Immature natural killer cell (primary cell): ENCODE data around the gene C6orf136. TPM values are rescaled to one million over a fixed set of nuclear protein-coding genes. Genes with fewer than 3 reads are reported as not detected.
A peak's percentile ranks its signal among the peaks of the same experiment; 100 is the strongest.
"Not testable (repeated sequence)": the region's sequence is repeated elsewhere in the genome, so short reads cannot be mapped to it uniquely, and the experiment has no call there.

Experiments used
- DNase-seq, 3 donors: peaks; one replicate each; pipeline ENCODE4 v3.0.0; 2022; ENCODE audit warnings: mixed read lengths in 1 of 3
- H3K27ac Mint-ChIP-seq, 6 donors: one replicate each; pipeline ENCODE4 v1.8.0; 2020; ENCODE audit warnings: mixed read lengths in 6 of 6, mild to moderate bottlenecking in 5 of 6, inconsistent platforms in 4 of 6, moderate library complexity in 3 of 6
- H3K27me3 Mint-ChIP-seq, 3 donors: one replicate each; pipeline ENCODE4 v1.8.0; 2020 to 2021; ENCODE audit warnings: low read depth in 3 of 3, mild to moderate bottlenecking in 3 of 3, mixed read lengths in 3 of 3, moderate library complexity in 3 of 3, inconsistent platforms in 1 of 3
- H3K36me3 Mint-ChIP-seq, 3 donors: one replicate each; pipeline ENCODE4 v1.8.0; 2020; ENCODE audit warnings: mixed read lengths in 3 of 3, inconsistent platforms in 2 of 3, mild to moderate bottlenecking in 2 of 3
- H3K4me1 Mint-ChIP-seq, 2 donors: one replicate each; pipeline ENCODE4 v1.8.0; 2020; ENCODE audit warnings: inconsistent platforms in 2 of 2, mild to moderate bottlenecking in 2 of 2, mixed read lengths in 2 of 2, moderate library complexity in 1 of 2
- H3K4me3 Mint-ChIP-seq, 5 donors: one replicate each; pipeline ENCODE4 v1.8.0; 2020; ENCODE audit warnings: mild to moderate bottlenecking in 5 of 5, mixed read lengths in 5 of 5, inconsistent platforms in 3 of 5, moderate library complexity in 3 of 5
- H3K9me3 Mint-ChIP-seq, 6 donors: one replicate each; pipeline ENCODE4 v1.8.0; 2020; ENCODE audit warnings: mild to moderate bottlenecking in 6 of 6, mixed read lengths in 6 of 6, inconsistent platforms in 4 of 6, moderate library complexity in 3 of 6
- polyA plus RNA-seq, 3 donors: library from polyadenylated mRNA; unstranded; fragments of 300-500 nt; fragmentation: Illumina TruSeq; gene quantifications; one replicate each; pipeline ENCODE4 v1.2.3, GENCODE V29; 2021

The C6orf136 gene
- polyA plus RNA-seq, 3 donors from 2014 or later, result 4.3 to 16.5 (median 9.8) TPM

DNA sequence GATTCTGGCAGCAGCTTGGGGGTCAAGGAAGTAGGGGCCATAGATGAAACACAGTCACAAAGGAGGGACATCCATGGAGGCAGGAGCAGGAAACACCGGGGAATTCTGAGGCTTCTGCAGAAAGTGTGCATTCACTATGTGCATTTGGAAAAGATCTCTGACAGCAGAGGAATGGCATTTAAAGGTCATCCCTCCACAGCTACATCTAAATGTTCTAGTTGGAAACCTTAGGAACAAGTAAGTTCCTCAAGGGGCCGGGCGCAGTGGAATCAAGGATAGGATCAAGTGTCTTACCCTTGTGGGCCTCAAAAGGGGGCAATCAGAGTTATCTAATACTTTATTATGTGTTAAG, 8.8 kb downstream of the C6orf136 start:
- H3K27ac Mint-ChIP-seq, result peak overlapping the region in 2 of 6 donors; percentile 30 to 31

DNA sequence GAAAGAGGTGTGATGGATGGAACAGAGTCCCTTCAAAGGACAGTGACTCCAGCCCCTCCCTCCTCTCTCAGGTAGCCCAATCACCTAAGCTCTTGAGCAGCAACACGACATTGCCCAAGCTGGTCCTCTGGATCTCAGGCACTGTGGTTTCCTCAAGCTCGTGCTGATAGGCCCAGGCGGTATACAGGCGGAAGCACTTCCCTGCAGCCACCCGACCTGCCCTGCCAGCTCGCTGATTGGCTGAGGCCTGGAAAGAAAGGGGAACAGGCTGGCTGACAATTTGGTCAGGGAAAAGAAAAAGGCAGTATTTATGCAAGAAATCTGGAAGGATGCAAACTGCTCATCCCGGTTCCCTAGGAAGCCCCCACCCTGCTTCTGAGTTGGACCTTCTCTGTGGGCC, 9.6 kb downstream of the C6orf136 start:
- H3K9me3 Mint-ChIP-seq, result no peaks in the 10 kb centered on the region
- no peak overlapping the region for H3K4me3 Mint-ChIP-seq
- peaks cover 0 to 5% (median 0%) of the 10 kb centered on the region in 3 donors for H3K27me3 Mint-ChIP-seq
- no peaks in the 10 kb centered on the region for H3K4me1 Mint-ChIP-seq
- peaks cover 12 to 59% (median 39%) of the 10 kb centered on the region in 3 donors for H3K36me3 Mint-ChIP-seq
- DNase-seq, result no peak
- no peak overlapping the region for H3K27ac Mint-ChIP-seq

More for the DNA sequence above, 8.8 kb downstream of the C6orf136 start:
- H3K4me1 Mint-ChIP-seq, result no peaks in the 10 kb centered on the region
- H3K27me3 Mint-ChIP-seq, result peaks cover 0 to 5% (median 0%) of the 10 kb centered on the region in 3 donors
- H3K36me3 Mint-ChIP-seq, result peaks cover 16 to 56% (median 36%) of the 10 kb centered on the region in 3 donors
- H3K4me3 Mint-ChIP-seq, result no peak overlapping the region
- H3K9me3 Mint-ChIP-seq, result no peaks in the 10 kb centered on the region
- no peak for DNase-seq

DNA sequence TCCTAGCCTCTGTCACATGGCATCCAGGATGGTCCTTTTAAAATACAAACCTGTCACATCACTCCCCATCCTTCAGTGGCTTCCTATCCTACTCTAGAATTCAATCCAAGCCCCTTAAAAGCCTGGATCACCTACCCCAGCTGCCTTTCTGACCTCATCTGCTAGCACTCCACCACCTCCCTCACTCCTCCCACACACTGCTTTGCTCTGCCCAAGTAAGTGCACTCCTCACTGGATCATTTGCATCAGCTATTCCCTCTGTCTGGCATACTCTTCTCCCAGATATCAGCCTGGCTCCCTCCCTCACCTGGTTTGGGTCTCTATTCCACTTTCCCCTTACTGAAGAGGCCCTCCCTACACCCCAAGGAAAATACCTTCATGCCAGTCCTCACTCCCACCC, 10.5 kb downstream of the C6orf136 start:
- DNase-seq, result no peak
- Mint-ChIP-seq H3K9me3 (no peaks in the 10 kb centered on the region), H3K27me3 (peaks cover 0 to 5% (median 0%) of the 10 kb centered on the region in 3 donors), H3K4me1 (no peaks in the 10 kb centered on the region), H3K4me3 (no peak overlapping the region), H3K36me3 (peaks cover 17 to 68% (median 45%) of the 10 kb centered on the region in 3 donors), H3K27ac (peak overlapping the region in 2 of 6 donors; percentile 1 to 69)

DNA sequence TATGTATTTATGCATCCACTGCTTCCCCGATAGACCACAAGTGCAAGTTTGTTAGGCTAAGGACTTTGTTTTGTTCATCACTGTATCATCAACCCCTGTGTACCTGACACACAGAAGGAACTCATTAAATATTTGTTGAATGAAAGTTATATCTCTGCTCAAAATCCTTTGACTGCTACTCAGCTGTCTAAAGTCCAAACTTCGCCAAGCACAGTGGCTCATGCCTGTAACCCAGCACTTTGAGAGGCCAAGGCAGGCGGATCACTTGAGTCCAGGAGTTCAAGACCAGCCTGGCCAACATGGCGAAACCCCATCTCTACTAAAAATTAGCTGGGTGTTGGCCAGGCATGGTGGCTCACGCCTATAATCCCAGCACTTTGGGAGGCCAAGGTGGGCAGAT, 11.0 kb downstream of the C6orf136 start:
- peaks cover 19 to 73% (median 46%) of the 10 kb centered on the region in 3 donors for H3K36me3 Mint-ChIP-seq

DNA sequence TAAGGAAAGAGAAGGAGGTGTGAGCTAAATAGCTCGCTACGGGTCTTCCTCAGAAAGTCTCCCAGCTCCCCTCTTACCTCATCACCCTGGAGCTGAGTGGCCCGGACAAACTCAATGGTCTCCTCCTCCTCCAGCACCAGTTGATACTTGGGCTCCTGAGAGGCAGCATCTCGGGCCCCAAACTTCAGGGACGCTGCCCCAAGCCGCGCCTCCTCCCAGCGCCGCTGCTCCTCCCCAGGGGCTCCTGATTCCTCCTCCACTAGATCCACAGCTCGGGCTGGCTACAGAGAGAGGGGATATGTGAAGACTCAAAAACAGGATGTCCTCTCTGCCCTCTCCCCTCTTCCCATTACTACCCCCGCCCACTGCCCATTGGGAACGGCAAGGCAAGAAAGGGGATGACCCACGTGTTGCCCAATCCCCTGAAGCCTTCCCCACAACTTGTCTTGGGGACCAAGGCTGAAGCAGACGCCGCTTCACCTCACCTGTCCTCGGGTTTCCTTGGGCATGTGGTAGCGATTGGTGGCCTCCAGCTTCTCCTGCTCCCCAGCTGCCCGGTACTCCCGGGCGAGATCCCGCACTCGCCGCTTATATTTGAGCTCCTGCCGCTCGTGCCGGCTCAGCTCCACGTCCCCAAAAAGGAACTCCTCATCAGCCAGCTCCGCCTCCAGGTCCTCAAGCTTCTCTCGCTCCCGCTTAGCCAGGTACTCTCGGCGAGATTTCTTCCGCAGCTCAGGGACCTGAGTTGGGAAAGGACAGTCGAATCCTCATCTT, 18.2 kb downstream of the C6orf136 start:
- Mint-ChIP-seq H3K27ac (no peak overlapping the region), H3K27me3 (no peaks in the 10 kb centered on the region), H3K36me3 (peaks cover 18 to 45% (median 35%) of the 10 kb centered on the region in 3 donors), H3K4me3 (no peak overlapping the region), H3K9me3 (no peaks in the 10 kb centered on the region), H3K4me1 (peaks cover under 1 to 5% of the 10 kb centered on the region in 2 donors)
- DNase-seq, result no peak

More for the DNA sequence above, 11.0 kb downstream of the C6orf136 start:
- peak overlapping the region in 2 of 6 donors; percentile 1 to 69 for H3K27ac Mint-ChIP-seq
- H3K4me3 Mint-ChIP-seq, H3K4me1 Mint-ChIP-seq, H3K27me3 Mint-ChIP-seq, H3K9me3 Mint-ChIP-seq, DNase-seq: not testable (repeated sequence)

DNA sequence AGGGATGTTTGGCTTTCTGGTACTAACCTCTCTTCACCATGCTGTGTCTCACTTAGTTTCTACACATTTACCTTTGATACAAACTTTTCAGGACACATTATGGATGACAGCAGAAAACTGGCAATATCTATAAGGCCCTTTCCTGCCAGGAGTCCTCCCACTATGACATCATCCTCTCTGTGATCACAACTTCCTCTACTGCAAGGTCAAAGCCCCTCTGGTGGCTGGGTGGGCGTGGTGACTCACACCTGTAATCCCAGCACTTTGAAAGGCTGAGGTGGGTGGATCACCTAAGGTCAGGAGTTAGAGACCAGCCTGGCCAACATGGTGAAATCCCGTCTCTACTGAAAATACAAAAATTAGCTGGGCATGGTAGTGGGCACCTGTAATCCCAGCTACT, 19.4 kb downstream of the C6orf136 start:
- not testable (repeated sequence) for H3K9me3 Mint-ChIP-seq, H3K4me3 Mint-ChIP-seq, H3K27me3 Mint-ChIP-seq, DNase-seq
- Mint-ChIP-seq H3K4me1 (peaks cover 11 to 15% of the 10 kb centered on the region in 2 donors), H3K27ac (peak overlapping the region in 2 of 6 donors; percentile 7 to 57), H3K36me3 (peaks cover 23 to 52% (median 42%) of the 10 kb centered on the region in 3 donors)

DNA sequence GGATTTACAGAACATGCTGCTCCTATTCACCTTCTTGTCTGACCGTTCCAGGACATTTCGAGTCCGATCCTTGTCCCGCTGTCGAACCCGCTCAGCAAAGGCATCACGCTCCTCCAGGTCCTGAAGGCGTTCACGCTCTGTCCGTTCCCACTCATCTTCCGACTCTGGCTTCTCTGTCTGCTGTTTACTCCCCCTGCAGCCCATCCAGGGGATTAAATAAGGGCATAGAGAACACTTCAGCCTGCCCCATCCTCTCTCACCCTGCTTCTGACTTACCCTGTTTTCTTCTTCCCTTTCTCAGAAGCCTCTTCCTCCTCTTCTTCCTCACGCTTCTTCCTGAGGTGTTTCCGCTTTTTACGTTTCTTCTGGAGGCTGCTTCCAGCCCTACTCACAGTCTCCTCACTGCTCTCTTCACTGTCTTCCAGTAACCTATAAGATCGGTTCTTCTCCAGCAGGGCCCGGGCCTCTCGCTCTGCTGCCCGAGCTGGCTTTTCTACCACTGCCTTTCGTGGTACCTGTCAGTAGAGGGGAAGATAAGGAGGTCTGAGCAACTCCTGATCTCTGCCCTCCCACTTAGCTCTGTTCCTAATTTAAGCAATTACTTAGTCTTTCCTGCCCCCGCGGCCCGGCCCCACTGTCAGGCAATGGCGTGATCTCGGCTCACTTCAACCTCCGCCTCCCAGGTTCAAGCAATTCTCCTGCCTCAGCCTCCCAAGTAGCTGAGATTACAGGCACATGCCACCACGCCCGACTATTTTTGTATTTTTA, 24.0 kb downstream of the C6orf136 start:
- peak overlapping the region; percentile 73 to 87 (median 74) for H3K4me3 Mint-ChIP-seq
- no peaks in the 10 kb centered on the region for H3K9me3 Mint-ChIP-seq
- peak overlapping the region in 4 of 6 donors; percentile 34 to 66 (median 62) for H3K27ac Mint-ChIP-seq
- peaks cover 6 to 23% (median 20%) of the 10 kb centered on the region in 3 donors for H3K36me3 Mint-ChIP-seq
- H3K4me1 Mint-ChIP-seq, result peaks cover 27 to 30% of the 10 kb centered on the region in 2 donors
- DNase-seq, result no peak
- peaks cover 4 to 9% (median 5%) of the 10 kb centered on the region in 3 donors for H3K27me3 Mint-ChIP-seq

DNA sequence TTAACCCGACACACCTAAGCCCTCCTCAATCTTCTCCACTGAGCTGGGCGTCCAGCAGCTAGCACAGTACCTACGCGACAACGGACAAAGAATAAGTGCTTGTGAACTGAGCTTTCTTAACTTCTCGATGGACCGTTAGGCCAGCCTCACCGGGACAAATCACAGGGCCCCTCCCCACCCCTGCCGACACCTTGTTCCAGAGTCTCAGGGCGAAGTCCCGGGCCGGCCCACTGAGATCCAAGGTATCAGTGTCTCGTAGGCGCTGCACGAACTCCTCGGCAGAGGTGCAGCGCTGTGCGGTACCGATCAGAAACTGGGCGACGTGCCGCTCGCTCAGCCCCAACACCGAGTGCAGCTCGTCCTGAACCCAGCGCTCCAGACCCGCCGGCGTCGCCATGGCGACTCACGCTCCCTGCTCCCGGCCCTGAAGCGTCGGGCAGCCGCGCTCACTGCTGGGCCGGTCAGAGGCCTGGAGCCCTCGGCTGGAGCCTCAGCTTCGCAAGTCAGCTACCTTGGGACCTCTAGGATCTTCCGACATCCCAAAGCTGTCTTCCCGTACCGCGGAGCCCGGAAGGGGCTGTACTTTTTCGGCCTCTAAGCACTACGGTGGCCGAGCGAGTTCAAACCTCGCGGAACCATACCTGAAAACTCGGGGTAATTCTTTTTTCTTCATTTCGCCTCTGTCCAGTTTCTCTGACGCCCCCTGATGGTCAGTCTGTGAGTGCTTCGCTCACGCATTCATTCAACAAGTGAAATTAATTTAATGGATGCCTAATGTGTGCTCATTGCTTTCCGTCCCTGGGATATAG, 25.7 kb downstream of the C6orf136 start, which contains the start of gene DHX16:
DHX16 (minus strand) TSS at position 562 of the 809 bp plus-strand sequence; CDS start at position 397, 165 bp downstream.
- H3K4me1 Mint-ChIP-seq, result peaks cover 32 to 34% of the 10 kb centered on the region in 2 donors

DNA sequence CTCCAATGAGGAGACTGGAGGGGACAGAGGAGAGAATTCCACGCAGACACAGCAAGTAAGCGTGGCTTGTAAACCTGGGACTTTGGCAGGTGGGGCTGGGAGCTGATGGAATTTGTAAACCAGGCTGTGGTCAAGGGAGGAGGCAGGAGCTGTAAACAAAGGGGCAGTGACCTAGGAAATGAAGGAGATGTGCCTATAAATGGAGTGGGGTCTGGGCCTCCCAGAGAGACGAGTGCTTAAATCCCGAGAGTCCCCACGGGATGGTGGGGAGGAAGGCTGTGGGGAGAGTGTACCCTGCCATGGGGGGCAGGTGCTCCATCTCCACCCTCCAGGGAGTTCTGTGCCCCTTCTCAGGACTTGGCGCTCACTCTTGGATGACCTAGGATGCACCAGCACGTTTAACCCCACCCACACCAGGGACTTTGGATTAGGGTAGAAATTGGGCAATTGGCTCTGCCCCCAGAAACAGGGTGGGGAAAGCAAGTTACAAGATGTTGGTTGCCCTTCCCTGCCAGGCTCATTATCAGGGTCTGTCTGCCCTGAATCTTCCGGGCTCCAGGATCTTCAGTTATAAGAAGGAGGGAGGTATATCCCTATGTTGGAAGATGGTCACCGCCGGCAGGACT, 29.8 kb downstream of the C6orf136 start:
- H3K27ac Mint-ChIP-seq, result peak overlapping the region in 5 of 6 donors; percentile 31 to 76 (median 53)
- peaks cover 47 to 53% of the 10 kb centered on the region in 2 donors for H3K4me1 Mint-ChIP-seq
- no peaks in the 10 kb centered on the region for H3K9me3 Mint-ChIP-seq
- H3K27me3 Mint-ChIP-seq, result peaks cover 4 to 8% (median 6%) of the 10 kb centered on the region in 3 donors
- H3K4me3 Mint-ChIP-seq, result peak overlapping the region in 1 of 5 donors; percentile 27
- H3K36me3 Mint-ChIP-seq, result peaks cover 20 to 34% (median 27%) of the 10 kb centered on the region in 3 donors
- DNase-seq, result no peak

More for the DNA sequence above, 25.7 kb downstream of the C6orf136 start, which contains the start of gene DHX16:
- DNase-seq, result peak; percentile 91 to 92 (median 91)
- Mint-ChIP-seq H3K36me3 (peaks cover 10 to 29% (median 27%) of the 10 kb centered on the region in 3 donors), H3K9me3 (no peaks in the 10 kb centered on the region), H3K27ac (peak within 1 kb of the TSS; percentile 80 to 86 (median 84)), H3K4me3 (peak within 1 kb of the TSS; percentile 82 to 93 (median 87)), H3K27me3 (peaks cover 4 to 9% (median 7%) of the 10 kb centered on the region in 3 donors)

DNA sequence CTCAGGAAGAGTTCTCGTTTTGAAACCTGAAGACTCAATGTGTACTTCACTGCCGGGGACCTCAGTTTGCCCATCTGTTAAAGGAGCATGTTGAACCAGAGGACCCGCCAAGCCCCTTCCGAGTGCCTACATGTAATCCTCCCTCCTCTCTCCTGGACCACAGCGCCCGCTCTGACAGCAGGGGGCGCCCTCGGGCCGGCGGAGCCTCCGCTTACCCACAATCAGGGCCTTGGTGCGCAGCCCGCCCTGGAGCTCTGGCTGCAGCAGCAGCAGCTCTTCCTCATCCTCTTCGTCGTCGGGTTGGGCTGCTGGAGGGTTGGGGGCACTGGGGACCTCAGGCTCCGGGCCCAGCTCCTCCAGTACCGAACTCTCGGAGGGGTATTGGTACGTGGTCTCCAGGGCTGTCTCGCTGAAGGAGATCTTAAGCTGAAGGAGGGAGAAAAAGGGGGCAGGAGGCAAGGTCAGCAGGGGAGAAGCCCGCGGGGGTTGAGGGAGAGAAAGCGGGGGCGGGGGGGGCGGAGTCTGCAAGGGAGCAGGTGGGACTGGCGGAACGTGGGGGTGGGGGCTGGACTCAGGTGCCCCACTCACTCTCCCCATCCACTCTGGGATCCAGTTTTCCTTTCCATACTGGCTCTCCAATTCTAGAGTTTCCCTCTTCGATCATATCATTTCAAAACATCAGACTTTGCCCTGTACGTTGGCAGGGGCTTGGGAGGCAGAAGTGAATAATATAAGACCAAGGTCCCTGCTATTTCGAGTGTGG, 32.2 kb downstream of the C6orf136 start:
- peak; percentile 87 to 90 (median 88) for DNase-seq
- H3K36me3 Mint-ChIP-seq, result peaks cover 23 to 41% (median 35%) of the 10 kb centered on the region in 3 donors
- no peaks in the 10 kb centered on the region for H3K9me3 Mint-ChIP-seq
- peak overlapping the region; percentile 79 to 100 (median 99) for H3K4me3 Mint-ChIP-seq
- H3K4me1 Mint-ChIP-seq, result peaks cover 46 to 53% of the 10 kb centered on the region in 2 donors
- H3K27me3 Mint-ChIP-seq, result peaks cover 9 to 13% (median 12%) of the 10 kb centered on the region in 3 donors
- H3K27ac Mint-ChIP-seq, result peak overlapping the region; percentile 85 to 99 (median 98)

DNA sequence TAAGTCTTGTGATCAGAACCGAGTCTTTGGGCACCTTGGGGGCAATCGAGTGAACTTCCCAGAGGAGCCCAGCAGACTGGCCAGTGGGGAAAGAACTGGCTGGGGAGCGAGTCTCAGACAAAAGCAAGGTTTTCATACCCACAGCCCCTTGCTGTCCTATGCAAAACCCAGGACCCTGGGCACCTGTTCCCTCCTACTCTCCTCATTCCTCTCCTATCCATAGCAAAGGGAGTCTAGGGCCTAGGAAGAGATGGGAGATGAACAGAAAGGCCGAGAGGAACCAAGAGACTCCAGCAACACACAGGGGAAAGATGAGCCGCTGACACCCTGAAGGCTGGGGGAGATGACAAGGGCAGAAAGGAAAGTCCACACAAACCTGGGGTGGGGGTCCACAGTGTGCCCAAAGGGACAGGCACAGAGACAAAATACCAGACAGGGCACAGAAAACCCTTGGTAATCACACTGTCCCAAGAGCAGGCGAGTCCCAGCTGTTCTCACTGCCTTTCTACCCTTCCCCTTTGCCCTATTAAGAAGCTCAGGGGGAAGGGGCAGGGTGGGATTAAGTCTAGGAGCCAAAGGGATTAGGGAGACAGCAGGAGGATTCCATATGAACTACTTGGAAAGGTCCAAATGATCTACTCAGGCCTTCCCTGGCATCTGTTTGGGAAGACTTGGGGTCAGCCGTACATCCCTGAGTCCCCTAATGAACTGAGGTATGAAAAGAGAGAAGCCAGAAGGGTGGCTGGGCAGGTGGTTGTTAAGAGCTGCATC, 33.0 kb downstream of the C6orf136 start:
- H3K27me3 Mint-ChIP-seq, result peaks cover 11 to 15% (median 15%) of the 10 kb centered on the region in 3 donors
- peak overlapping the region; percentile 85 to 99 (median 98) for H3K27ac Mint-ChIP-seq
- no peak for DNase-seq
- H3K36me3 Mint-ChIP-seq, result peaks cover 25 to 45% (median 38%) of the 10 kb centered on the region in 3 donors
- H3K4me1 Mint-ChIP-seq, result peaks cover 48 to 54% of the 10 kb centered on the region in 2 donors
- peak overlapping the region; percentile 79 to 100 (median 99) for H3K4me3 Mint-ChIP-seq
- H3K9me3 Mint-ChIP-seq, result no peaks in the 10 kb centered on the region
